Lower leg skin (tissue), 4 donors: ENCODE data around the gene DMXL1. TPM values are rescaled to one million over a fixed set of nuclear protein-coding genes. Genes with fewer than 3 reads are reported as not detected.

Source experiments
- DNase-seq, 2 donors: peaks; one replicate each; pipeline ENCODE4 v3.0.0-alpha.2; 2019; ENCODE audit warnings: low spot score in 2 of 2
- H3K4me3 ChIP-seq: fragments of 200-600 bp; sonication (generic); 2 replicates; pipeline ENCODE4 v1.5.1; 2017; ENCODE audit warnings: mild to moderate bottlenecking, low read depth; ENCODE audit not compliant: poor library complexity, severe bottlenecking
- POLR2A ChIP-seq, 2 donors: fragments of 450-650 bp; IDR thresholded peaks; one replicate each; pipeline ENCODE4 v1.6.1; 2016 to 2017; ENCODE audit warnings: antibody characterized with exemption in 2 of 2, mild to moderate bottlenecking in 1 of 2, moderate library complexity in 1 of 2
- WGBS, 2 donors: methylation state at CpG; one replicate each; pipeline ENCODE4 v1.1.5; 2018; 5-methylcytosine and 5-hydroxymethylcytosine counted together
- intact Hi-C: fragments of 100-400 bp; cut with DNase I; formaldehyde crosslinking; loops from one replicate; pipeline ENCODE4 v1.15.0; 2023; ENCODE audit warnings: low total_unique reads
- total RNA-seq, 4 donors: library from RNA; depleted of rRNA; stranded (reverse); fragments of >200 nt; gene quantifications; one replicate each; pipeline ENCODE4 v1.1.0, GENCODE V29; 2016
- TF ChIP-seq, protein P1 (sequence below), 3 donors: fragments of 450-650 bp; IDR thresholded peaks; one replicate each; pipeline ENCODE4 v1.5.1; 2016; ENCODE audit warnings: antibody characterized with exemption in 3 of 3, mild to moderate bottlenecking in 3 of 3, moderate library complexity in 2 of 3

The DMXL1 gene
- total RNA-seq, 4 donors from 2014 or later = 34.7 to 52.4 (median 36.6) TPM

- 92 to 96% methylated on average over 5 of the region's 5 CpGs for WGBS, 2 donors
- intact Hi-C loops = no loop called here
- no peak overlapping the region for H3K4me3 ChIP-seq
- DNase-seq = no peak
- no peak for TF ChIP-seq POLR2A (IDR thresholded peaks at IDR 0.05)
- TF ChIP-seq, protein P1, sequence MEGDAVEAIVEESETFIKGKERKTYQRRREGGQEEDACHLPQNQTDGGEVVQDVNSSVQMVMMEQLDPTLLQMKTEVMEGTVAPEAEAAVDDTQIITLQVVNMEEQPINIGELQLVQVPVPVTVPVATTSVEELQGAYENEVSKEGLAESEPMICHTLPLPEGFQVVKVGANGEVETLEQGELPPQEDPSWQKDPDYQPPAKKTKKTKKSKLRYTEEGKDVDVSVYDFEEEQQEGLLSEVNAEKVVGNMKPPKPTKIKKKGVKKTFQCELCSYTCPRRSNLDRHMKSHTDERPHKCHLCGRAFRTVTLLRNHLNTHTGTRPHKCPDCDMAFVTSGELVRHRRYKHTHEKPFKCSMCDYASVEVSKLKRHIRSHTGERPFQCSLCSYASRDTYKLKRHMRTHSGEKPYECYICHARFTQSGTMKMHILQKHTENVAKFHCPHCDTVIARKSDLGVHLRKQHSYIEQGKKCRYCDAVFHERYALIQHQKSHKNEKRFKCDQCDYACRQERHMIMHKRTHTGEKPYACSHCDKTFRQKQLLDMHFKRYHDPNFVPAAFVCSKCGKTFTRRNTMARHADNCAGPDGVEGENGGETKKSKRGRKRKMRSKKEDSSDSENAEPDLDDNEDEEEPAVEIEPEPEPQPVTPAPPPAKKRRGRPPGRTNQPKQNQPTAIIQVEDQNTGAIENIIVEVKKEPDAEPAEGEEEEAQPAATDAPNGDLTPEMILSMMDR (IDR thresholded peaks at IDR 0.05) = no peak
Measured at GRCh38 chr5:119276978-119277377, 206.1 kb downstream of the DMXL1 start.

- TF ChIP-seq POLR2A (IDR thresholded peaks at IDR 0.05) = no peak
- TF ChIP-seq, protein P1 (IDR thresholded peaks at IDR 0.05) = no peak
- DNase-seq = no peak
- H3K4me3 ChIP-seq = no peak overlapping the region
- 91 to 100% methylated on average over 1 of the region's 1 CpG for WGBS, 2 donors
- intact Hi-C loops = no loop called here
Measured at GRCh38 chr5:119279093-119279492, 208.2 kb downstream of the DMXL1 start.

- no peak for DNase-seq
- WGBS, 2 donors = 77 to 81% methylated on average over 3 of the region's 3 CpGs
- intact Hi-C loops = no loop called here
- H3K4me3 ChIP-seq = no peak overlapping the region
- no peak for TF ChIP-seq POLR2A (IDR thresholded peaks at IDR 0.05)
- TF ChIP-seq, protein P1 (IDR thresholded peaks at IDR 0.05) = no peak
Measured at GRCh38 chr5:119280380-119280779, 209.5 kb downstream of the DMXL1 start.

DNA sequence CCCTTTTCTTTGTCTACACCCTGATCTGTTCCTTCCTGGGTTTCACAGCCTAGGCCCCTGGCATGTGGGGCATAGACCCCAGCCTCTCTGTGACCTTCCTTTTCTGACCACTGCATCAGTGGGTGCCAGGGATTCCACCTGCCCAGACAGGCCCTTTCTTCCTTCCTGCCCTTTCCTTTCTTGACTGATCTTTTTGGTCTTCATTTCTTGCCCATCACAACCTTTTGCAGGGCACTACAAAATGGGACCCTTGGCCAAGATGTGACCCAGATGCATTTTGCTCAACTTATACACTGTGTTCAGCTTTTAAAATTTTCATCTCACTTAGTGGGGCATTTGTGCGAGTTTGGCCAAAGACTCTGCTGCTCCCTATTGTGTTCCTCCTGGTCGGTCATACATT lies 211.7 kb downstream of the DMXL1 start:
- no peak for DNase-seq
- no peak overlapping the region for H3K4me3 ChIP-seq
- intact Hi-C loops = no loop called here
- 89 to 98% methylated on average over 2 of the region's 2 CpGs for WGBS, 2 donors
- TF ChIP-seq, protein P1 (IDR thresholded peaks at IDR 0.05) = no peak
- TF ChIP-seq POLR2A (IDR thresholded peaks at IDR 0.05) = no peak

DNA sequence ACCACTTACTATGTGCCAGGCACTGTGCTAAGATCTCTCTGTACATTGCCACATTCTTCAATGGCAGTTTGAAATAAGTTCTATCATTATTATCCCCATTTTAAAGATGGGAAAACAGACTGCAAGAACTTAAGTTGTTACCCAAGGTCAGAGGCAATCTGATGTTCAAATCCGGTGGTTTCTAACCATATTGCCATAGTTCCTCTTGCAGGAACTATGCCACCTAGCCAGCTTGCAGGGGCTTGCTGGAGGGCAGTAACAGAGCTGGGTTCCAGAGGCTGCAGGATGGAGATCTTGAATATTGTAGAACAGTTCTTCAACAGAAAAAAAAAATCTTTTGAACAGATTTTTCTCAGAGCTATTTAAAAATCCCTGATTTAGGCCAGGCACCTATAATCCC lies 213.1 kb downstream of the DMXL1 start:
- TF ChIP-seq, protein P1 (IDR thresholded peaks at IDR 0.05) = no peak
- TF ChIP-seq POLR2A (IDR thresholded peaks at IDR 0.05) = no peak
- intact Hi-C loops = no loop called here
- no peak overlapping the region for H3K4me3 ChIP-seq
- DNase-seq = no peak
- 80 to 89% methylated on average over 1 of the region's 1 CpG for WGBS, 2 donors
